WERI-Rb-1 (cell line): ENCODE results near the gene PNMA6E.

Experiments
- DNase-seq: peaks from one replicate; pipeline ENCODE4 v3.0.0-alpha.2; 2020
- H3K27ac ChIP-seq: fragments of 250-450 bp; sonication (Bioruptor Pico); 2 replicates; pipeline ENCODE4 v1.5.1; 2020; ENCODE audit warnings: mild to moderate bottlenecking, moderate library complexity
- H3K27me3 ChIP-seq: fragments of 250-450 bp; sonication (Bioruptor Pico); 2 replicates; pipeline ENCODE4 v1.5.1; 2021; ENCODE audit warnings: mild to moderate bottlenecking, low read depth, moderate library complexity; ENCODE audit not compliant: insufficient read depth, severe bottlenecking
- H3K36me3 ChIP-seq: fragments of 250-450 bp; sonication (Bioruptor Pico); 2 replicates; pipeline ENCODE4 v1.5.1; 2020; ENCODE audit warnings: mild to moderate bottlenecking, moderate library complexity
- H3K4me3 ChIP-seq: 2 replicates; pipeline ENCODE4 v1.5.1; 2011; ENCODE audit warnings: low read depth, mild to moderate bottlenecking, control low read depth, low read length
- H3K9me3 ChIP-seq: fragments of 250-450 bp; sonication (Bioruptor Pico); 2 replicates; pipeline ENCODE4 v1.5.1; 2021; ENCODE audit warnings: mild to moderate bottlenecking, moderate library complexity; ENCODE audit not compliant: severe bottlenecking
- CTCF ChIP-seq: IDR thresholded peaks from 2 replicates; pipeline ENCODE4 v1.5.1; 2011; ENCODE audit warnings: low read depth, mild to moderate bottlenecking, control low read depth, inconsistent platforms, low read length

Gene PNMA6E

GRCh38 chrX:153444333-153445011 is 43.3 kb upstream of the PNMA6E start:
- Histone ChIP-seq H3K27ac (no peak overlapping the region), H3K36me3 (peaks cover 5% of the 10 kb centered on the region)

GRCh38 chrX:153443476-153444332 is 42.6 kb upstream of the PNMA6E start:
- Histone ChIP-seq H3K27ac (peak overlapping the region; percentile 14; the same call in 1 of the 2 replicates), H3K9me3 (peaks cover 2% of the 10 kb centered on the region), H3K27me3 (peaks cover 17% of the 10 kb centered on the region), H3K36me3 (no peaks in the 10 kb centered on the region; the same call in 1 of the 2 replicates), H3K4me3 (no peak overlapping the region)
- no peak for TF ChIP-seq CTCF
- peak; percentile 62 for DNase-seq

More at GRCh38 chrX:153444333-153445011, 43.3 kb upstream of the PNMA6E start:
- Histone ChIP-seq H3K27me3 (peaks cover 16% of the 10 kb centered on the region), H3K4me3 (no peak overlapping the region), H3K9me3 (peaks cover 2% of the 10 kb centered on the region)
- no peak for TF ChIP-seq CTCF
- no peak for DNase-seq

GRCh38 chrX:153442463-153442862 is 41.3 kb upstream of the PNMA6E start:
- Histone ChIP-seq H3K9me3 (peaks cover 2% of the 10 kb centered on the region), H3K36me3 (no peaks in the 10 kb centered on the region; the same call in 1 of the 2 replicates), H3K4me3 (no peak overlapping the region), H3K27ac (no peak overlapping the region), H3K27me3 (peaks cover 23% of the 10 kb centered on the region)
- no peak for TF ChIP-seq CTCF
- no peak for DNase-seq

- peaks cover 2% of the 10 kb centered on the region for H3K9me3 ChIP-seq
- DNase-seq, result no peak
- no peaks in the 10 kb centered on the region; the same call in 1 of the 2 replicates for H3K36me3 ChIP-seq
- no peak overlapping the region for H3K4me3 ChIP-seq
- no peak for TF ChIP-seq CTCF
- peaks cover 26% of the 10 kb centered on the region for H3K27me3 ChIP-seq
- H3K27ac ChIP-seq, result no peak overlapping the region
These were observed 40.8 kb upstream of the PNMA6E start for GRCh38 chrX:153441981-153442380.

- no peak for DNase-seq
- Histone ChIP-seq H3K36me3 (no peaks in the 10 kb centered on the region), H3K4me3 (no peak overlapping the region), H3K27me3 (peaks cover 31% of the 10 kb centered on the region), H3K27ac (no peak overlapping the region), H3K9me3 (peaks cover 2% of the 10 kb centered on the region)
- TF ChIP-seq CTCF, result no peak
These were observed 40.1 kb upstream of the PNMA6E start for GRCh38 chrX:153441296-153441695.
